K562 (cell line): ENCODE results near the gene PIGL. TPM values are rescaled to one million over a fixed set of nuclear protein-coding genes. Genes with fewer than 3 reads are reported as not detected.
A peak's percentile ranks its signal among the peaks of the same experiment; 100 is the strongest.

Experiments
- ARHGAP35 ChIP-seq: fragments of 450-650 bp; IDR thresholded peaks from 2 replicates; pipeline ENCODE4 v1.6.1; 2018; ENCODE audit not compliant: partially characterized antibody
- ARID1B ChIP-seq: fragments of 450-650 bp; IDR thresholded peaks from 2 replicates; pipeline ENCODE4 v1.6.1; 2016; ENCODE audit warnings: antibody characterized with exemption, mild to moderate bottlenecking, inconsistent platforms
- ATF1 ChIP-seq, 2 experiments: fragments of 450-650 bp in 1 of 2; IDR thresholded peaks; 2 replicates each; pipeline ENCODE4 v1.6.1; 2016; ENCODE audit warnings: missing compliant biosample characterization in 1 of 2, missing genetic modification characterization in 1 of 2
- ATF7 ChIP-seq: fragments of 450-650 bp; IDR thresholded peaks from 2 replicates; pipeline ENCODE4 v1.7.1; 2014; ENCODE audit warnings: mild to moderate bottlenecking, moderate library complexity
- CBX2 ChIP-seq: fragments of 200-600 bp; sonication (generic); IDR thresholded peaks from one replicate; pipeline ENCODE4 v1.6.1; 2012; ENCODE audit warnings: mild to moderate bottlenecking, low read length, inconsistent platforms; ENCODE audit not compliant: insufficient read depth, poor library complexity, severe bottlenecking
- CTCFL ChIP-seq: IDR thresholded peaks from 2 replicates; pipeline ENCODE4 v1.6.1; 2011; ENCODE audit warnings: borderline replicate concordance, low read depth, mild to moderate bottlenecking, moderate library complexity, low read length; ENCODE audit not compliant: insufficient read depth, poor library complexity, severe bottlenecking
- ETV5 ChIP-seq: sonication (generic); formaldehyde crosslinking; IDR thresholded peaks from 2 replicates; pipeline ENCODE4 v1.4.0; 2020; ENCODE audit warnings: low read depth, mild to moderate bottlenecking, missing genetic modification reagents
- HDAC2 ChIP-seq: fragments of 450-650 bp; IDR thresholded peaks from 2 replicates; pipeline ENCODE4 v1.6.1; 2016; ENCODE audit warnings: mild to moderate bottlenecking
- MBD2 ChIP-seq: sonication (generic); IDR thresholded peaks from 2 replicates; pipeline ENCODE4 v1.6.1; 2016; ENCODE audit warnings: low read depth, borderline replicate concordance
- MXI1 ChIP-seq: IDR thresholded peaks from 2 replicates; pipeline ENCODE4 v1.6.1; 2011; ENCODE audit warnings: low read depth, mild to moderate bottlenecking, improper control_type of control experiment, low read length
- NFIX ChIP-seq: fragments of 250-450 bp; sonication (Bioruptor Pico); IDR thresholded peaks from 2 replicates; pipeline ENCODE4 v1.4.0; 2020; ENCODE audit warnings: low read depth, mild to moderate bottlenecking, moderate library complexity
- NONO ChIP-seq, 2 experiments: fragments of 200-400 bp in 1 of 2; fragments of 450-650 bp in 1 of 2; formaldehyde crosslinking in 1 of 2; IDR thresholded peaks; 2 replicates each; pipeline ENCODE4 v1.6.1; 2017; ENCODE audit warnings: low read depth in 2 of 2, mild to moderate bottlenecking in 2 of 2, moderate library complexity in 2 of 2, low read length in 1 of 2
- USF1 ChIP-seq: sonication (generic); formaldehyde crosslinking; IDR thresholded peaks from 2 replicates; pipeline ENCODE4 v1.9.0; 2022; ENCODE audit warnings: mild to moderate bottlenecking, missing genetic modification reagents
- ZBTB5 ChIP-seq: fragments of 450-650 bp; IDR thresholded peaks from 2 replicates; pipeline ENCODE4 v1.6.1; 2017; ENCODE audit warnings: antibody characterized with exemption
- ZNF780A ChIP-seq: fragments of 250-450 bp; sonication (Bioruptor Pico); IDR thresholded peaks from 2 replicates; pipeline ENCODE4 v1.5.0; 2021; ENCODE audit warnings: mild to moderate bottlenecking
- ZNF79 ChIP-seq: fragments of 250-450 bp; sonication (Bioruptor Pico); IDR thresholded peaks from 2 replicates; pipeline ENCODE4 v1.4.0; 2020; ENCODE audit warnings: low read depth, mild to moderate bottlenecking, moderate library complexity
- polyA plus RNA-seq, 8 experiments: library from polyadenylated mRNA; depleted of rRNA in 4 of 8; stranded (reverse) in 5 of 8; unstranded in 3 of 8; fragments of >200 nt; fragmentation: Nextera tagmentation in 2 of 8; fragmentation: Illumina TruSeq in 1 of 8; extraction: Ambion mirVana in 2 of 8; extraction: Trizol in 1 of 8; gene quantifications; 2 replicates each; pipeline versions ENCODE4 v1.2.1 to v1.2.3, GENCODE V29; 2011 to 2014; ENCODE audit warnings: inconsistent platforms in 1 of 8, missing spikeins in 1 of 8
- total RNA-seq, 7 experiments: library from RNA; depleted of rRNA in 6 of 7; stranded (reverse); fragments of >200 nt in 6 of 7; fragmentation: Illumina TruSeq in 2 of 7; extraction: Trizol in 2 of 7; gene quantifications; 2 replicates each; pipeline versions ENCODE4 v1.2.1 to v1.2.3, GENCODE V29; 2011 to 2021; ENCODE audit warnings: low replicate concordance in 1 of 7
- TF ChIP-seq, protein P1 (sequence below): sonication (generic); formaldehyde crosslinking; IDR thresholded peaks from 2 replicates; pipeline ENCODE4 v1.8.1; 2022; ENCODE audit warnings: missing genetic modification reagents
- TF ChIP-seq, protein P2 (sequence below): sonication (generic); formaldehyde crosslinking; IDR thresholded peaks from 2 replicates; pipeline ENCODE4 v1.8.0; 2022; ENCODE audit warnings: missing genetic modification reagents, mild to moderate bottlenecking, borderline replicate concordance

The PIGL gene
- total and polyA plus RNA-seq, 9 of the 15 experiments (the other 6 are each of a cell fraction or from before 2014, with no cell fraction given): 19.9 to 55.3 (median 29.6) TPM

DNA sequence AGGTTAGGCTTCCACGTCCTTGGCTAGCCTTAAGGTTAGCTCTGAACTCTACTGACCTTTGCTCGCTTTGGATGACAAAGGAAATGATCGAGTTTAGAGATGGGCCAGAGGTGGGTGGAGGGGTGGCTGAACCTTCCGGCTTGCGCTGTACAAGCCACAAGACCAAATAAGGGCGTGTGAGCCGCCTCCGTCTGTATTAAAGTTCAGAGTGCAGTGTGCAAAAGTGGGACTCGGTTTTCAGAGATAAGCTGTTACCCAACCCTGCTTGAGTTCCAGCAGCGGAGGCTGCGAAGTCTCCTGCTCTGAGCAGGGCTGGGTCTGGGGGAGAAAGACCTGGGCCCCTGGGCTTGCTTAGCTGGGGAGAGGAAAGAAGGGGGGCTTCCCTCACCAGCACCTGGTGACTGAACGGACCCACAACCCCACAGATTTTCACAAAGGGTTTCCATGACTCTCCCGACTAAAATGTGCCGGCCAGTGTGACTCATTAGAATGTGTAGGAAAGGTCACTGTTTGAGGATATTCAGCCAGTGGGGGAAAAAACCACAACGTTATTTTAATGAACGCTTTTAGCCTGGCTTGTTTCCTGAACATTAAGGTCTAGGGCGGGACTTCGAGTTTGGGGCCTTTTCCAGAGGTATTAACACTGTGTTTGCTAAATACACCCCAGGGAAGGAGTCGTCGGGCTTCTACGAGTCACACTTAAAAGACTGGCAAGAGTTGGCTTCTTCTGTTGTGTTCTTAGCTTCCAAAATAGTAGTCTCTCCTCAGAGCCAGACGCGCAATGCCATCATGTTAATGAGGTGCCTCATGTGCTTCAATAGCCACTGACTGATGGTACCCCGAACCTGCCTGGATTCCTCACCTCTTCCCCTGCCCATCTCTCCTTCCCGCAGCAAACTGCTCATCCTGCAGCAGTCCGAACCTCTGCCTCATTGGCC, 69.3 kb downstream of the PIGL start (continued):
- no peak for TF ChIP-seq CTCFL
- no peak for TF ChIP-seq ATF1 (CRISPR knock-in tag; IDR thresholded peaks at IDR 0.05)
- peak; percentile 67 for TF ChIP-seq ATF1 (tag; IDR thresholded peaks at IDR 0.05)
- TF ChIP-seq NONO (IDR thresholded peaks at IDR 0.05; ENCODE audit: low read depth in 2 of 2, low read length in 1 of 2): no peak
- TF ChIP-seq ZNF79: no peak
- no peak for TF ChIP-seq MXI1
- TF ChIP-seq ARHGAP35: no peak
- TF ChIP-seq MBD2: peak; percentile 34; the same call in 1 of the 2 replicates
- TF ChIP-seq ZBTB5: no peak
- no peak for TF ChIP-seq CBX2
- TF ChIP-seq, protein P1, sequence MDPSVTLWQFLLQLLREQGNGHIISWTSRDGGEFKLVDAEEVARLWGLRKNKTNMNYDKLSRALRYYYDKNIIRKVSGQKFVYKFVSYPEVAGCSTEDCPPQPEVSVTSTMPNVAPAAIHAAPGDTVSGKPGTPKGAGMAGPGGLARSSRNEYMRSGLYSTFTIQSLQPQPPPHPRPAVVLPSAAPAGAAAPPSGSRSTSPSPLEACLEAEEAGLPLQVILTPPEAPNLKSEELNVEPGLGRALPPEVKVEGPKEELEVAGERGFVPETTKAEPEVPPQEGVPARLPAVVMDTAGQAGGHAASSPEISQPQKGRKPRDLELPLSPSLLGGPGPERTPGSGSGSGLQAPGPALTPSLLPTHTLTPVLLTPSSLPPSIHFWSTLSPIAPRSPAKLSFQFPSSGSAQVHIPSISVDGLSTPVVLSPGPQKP: no peak
- TF ChIP-seq ATF7: peak; percentile 73
- peak; percentile 70; the same call in 1 of the 2 replicates for TF ChIP-seq ETV5 (CRISPR knock-in tag)
- no peak for TF ChIP-seq USF1 (CRISPR knock-in tag)
- no peak for TF ChIP-seq NFIX
- no peak for TF ChIP-seq ZNF780A (CRISPR knock-in tag)
- no peak for TF ChIP-seq HDAC2
- TF ChIP-seq ARID1B: peak; percentile 81
- TF ChIP-seq, protein P2, sequence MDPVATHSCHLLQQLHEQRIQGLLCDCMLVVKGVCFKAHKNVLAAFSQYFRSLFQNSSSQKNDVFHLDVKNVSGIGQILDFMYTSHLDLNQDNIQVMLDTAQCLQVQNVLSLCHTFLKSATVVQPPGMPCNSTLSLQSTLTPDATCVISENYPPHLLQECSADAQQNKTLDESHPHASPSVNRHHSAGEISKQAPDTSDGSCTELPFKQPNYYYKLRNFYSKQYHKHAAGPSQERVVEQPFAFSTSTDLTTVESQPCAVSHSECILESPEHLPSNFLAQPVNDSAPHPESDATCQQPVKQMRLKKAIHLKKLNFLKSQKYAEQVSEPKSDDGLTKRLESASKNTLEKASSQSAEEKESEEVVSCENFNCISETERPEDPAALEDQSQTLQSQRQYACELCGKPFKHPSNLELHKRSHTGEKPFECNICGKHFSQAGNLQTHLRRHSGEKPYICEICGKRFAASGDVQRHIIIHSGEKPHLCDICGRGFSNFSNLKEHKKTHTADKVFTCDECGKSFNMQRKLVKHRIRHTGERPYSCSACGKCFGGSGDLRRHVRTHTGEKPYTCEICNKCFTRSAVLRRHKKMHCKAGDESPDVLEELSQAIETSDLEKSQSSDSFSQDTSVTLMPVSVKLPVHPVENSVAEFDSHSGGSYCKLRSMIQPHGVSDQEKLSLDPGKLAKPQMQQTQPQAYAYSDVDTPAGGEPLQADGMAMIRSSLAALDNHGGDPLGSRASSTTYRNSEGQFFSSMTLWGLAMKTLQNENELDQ (CRISPR knock-in tag): no peak
